GM19023 (cell line): ENCODE results near the gene SEPTIN5.
"Not testable (repeated sequence)": the region's sequence is repeated elsewhere in the genome, so short reads cannot be mapped to it uniquely, and the experiment has no call there.

Experiments used
- ATAC-seq: cut with Tn5 transposase; IDR thresholded peaks from one replicate; pipeline ENCODE4 v1.9.1; 2021; ENCODE audit warnings: mild to moderate bottlenecking, moderate library complexity; ENCODE audit not compliant: unreplicated experiment

The SEPTIN5 gene

GRCh38 chr22:19719488-19720021, 5.3 kb downstream of the SEPTIN5 start:
- no peak for ATAC-seq

- no peak for ATAC-seq
These were observed 6.0 kb downstream of the SEPTIN5 start for GRCh38 chr22:19720150-19720827.

GRCh38 chr22:19720999-19721329, 6.7 kb downstream of the SEPTIN5 start:
- no peak for ATAC-seq

GRCh38 chr22:19721330-19722177, 7.3 kb downstream of the SEPTIN5 start:
- no peak for ATAC-seq

- no peak for ATAC-seq
These were observed 8.1 kb downstream of the SEPTIN5 start for GRCh38 chr22:19722178-19722981.

- no peak for ATAC-seq
These were observed 8.6 kb downstream of the SEPTIN5 start for GRCh38 chr22:19722982-19723231.

GRCh38 chr22:19723232-19723982, 9.1 kb downstream of the SEPTIN5 start, which contains the start of gene GP1BB:
Gene GP1BB (plus strand): TSS chr22:19723539. CDS start chr22:19723570, 31 bp downstream.
- ATAC-seq, result no peak

- ATAC-seq, result no peak
These were observed 9.9 kb downstream of the SEPTIN5 start for GRCh38 chr22:19723983-19724827.

GRCh38 chr22:19724927-19725661, 10.8 kb downstream of the SEPTIN5 start:
- no peak for ATAC-seq

GRCh38 chr22:19726064-19726788, 11.9 kb downstream of the SEPTIN5 start:
- not testable (repeated sequence) for ATAC-seq

- no peak for ATAC-seq
These were observed 13.2 kb downstream of the SEPTIN5 start for GRCh38 chr22:19727310-19728150.

- no peak for ATAC-seq
These were observed 14.0 kb downstream of the SEPTIN5 start for GRCh38 chr22:19728271-19728670.

GRCh38 chr22:19728836-19729235, 14.5 kb downstream of the SEPTIN5 start:
- ATAC-seq, result no peak

GRCh38 chr22:19729507-19729906, 15.2 kb downstream of the SEPTIN5 start:
- ATAC-seq, result no peak

- no peak for ATAC-seq
These were observed 15.9 kb downstream of the SEPTIN5 start for GRCh38 chr22:19730198-19730597.

- ATAC-seq, result no peak
These were observed 16.5 kb downstream of the SEPTIN5 start for GRCh38 chr22:19730655-19731360.
